ENCODE measurements around the gene TLCD2.
A peak's percentile ranks its signal among the peaks of the same experiment; 100 is the strongest.
"Not testable (repeated sequence)": the region's sequence is repeated elsewhere in the genome, so short reads cannot be mapped to it uniquely, and the experiment has no call there.

Gene TLCD2

GRCh38 chr17:1686086-1686485, 24.1 kb downstream of the TLCD2 start:
- no peak for DNase-seq (ENCODE audit: low spot score)

GRCh38 chr17:1684378-1685189, 25.6 kb downstream of the TLCD2 start, which contains the start of gene PRPF8:
PRPF8 (minus strand) TSS chr17:1684867; CDS start chr17:1684571, 296 bp downstream.
- DNase-seq (ENCODE audit: low spot score) = peak; percentile 99

GRCh38 chr17:1683459-1683858, 26.7 kb downstream of the TLCD2 start:
- DNase-seq (ENCODE audit: low spot score) = no peak

GRCh38 chr17:1676401-1676800, 33.8 kb downstream of the TLCD2 start:
- DNase-seq (ENCODE audit: low spot score) = no peak

GRCh38 chr17:1673041-1673785, 37.0 kb downstream of the TLCD2 start:
- no peak for DNase-seq (ENCODE audit: low spot score)

- not testable (repeated sequence) for DNase-seq (ENCODE audit: low spot score)
Observed at GRCh38 chr17:1663934-1664333, 46.2 kb downstream of the TLCD2 start.

- no peak for DNase-seq (ENCODE audit: low spot score)
Observed at GRCh38 chr17:1661045-1661444, 49.1 kb downstream of the TLCD2 start.

GRCh38 chr17:1658100-1658499, 52.1 kb downstream of the TLCD2 start:
- DNase-seq (ENCODE audit: low spot score) = no peak

- no peak for DNase-seq (ENCODE audit: low spot score)
Observed at GRCh38 chr17:1653735-1654134, 56.4 kb downstream of the TLCD2 start.

GRCh38 chr17:1652794-1653193, 57.4 kb downstream of the TLCD2 start:
- DNase-seq (ENCODE audit: low spot score) = not testable (repeated sequence)

All from GM03348 (cell line).